Measurements from ENCODE around the gene FGF9.

FGF9 gene

DNA sequence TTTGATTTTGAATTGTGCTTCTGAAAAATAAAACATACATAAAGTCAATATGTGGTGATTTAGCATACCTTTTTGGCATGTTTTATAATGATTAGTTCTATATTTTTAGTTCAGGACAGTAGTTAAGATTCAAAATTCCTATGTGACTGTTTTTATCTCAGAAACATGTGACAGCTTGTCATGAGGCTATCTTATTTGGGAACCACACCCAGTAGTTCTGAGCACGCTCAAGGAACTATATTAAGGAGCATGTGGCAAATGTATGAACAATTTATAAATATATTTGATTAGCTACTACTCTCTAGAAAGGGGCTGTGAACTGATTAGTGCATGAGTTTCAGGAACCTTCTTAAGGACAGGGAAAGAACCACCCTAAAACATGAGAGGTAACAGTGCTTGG is 38.8 kb downstream of the FGF9 start:
- no peak for DNase-seq (ENCODE audit: low read depth in 4 of 4, low spot score in 1 of 4)

DNA sequence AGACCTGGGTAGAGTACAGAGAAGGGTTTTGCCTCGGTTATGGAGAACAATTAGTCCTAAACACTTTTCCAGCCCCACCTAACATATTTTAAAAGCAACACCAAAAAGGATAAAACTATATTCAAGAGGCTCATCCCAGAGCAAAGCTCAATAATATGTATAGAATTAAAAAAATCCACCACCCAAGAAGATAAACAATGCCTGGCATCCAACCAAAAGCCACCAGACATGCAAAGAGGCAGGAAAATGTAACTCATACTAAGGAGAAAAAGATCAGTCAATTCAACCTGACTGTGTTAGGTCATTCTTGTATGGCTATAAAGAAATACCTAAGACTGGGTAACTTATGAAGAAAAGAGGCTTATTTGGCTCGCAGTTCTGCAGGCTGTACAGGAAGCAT is 39.3 kb downstream of the FGF9 start:
- DNase-seq (ENCODE audit: low read depth in 4 of 4, low spot score in 1 of 4), result no peak

DNA sequence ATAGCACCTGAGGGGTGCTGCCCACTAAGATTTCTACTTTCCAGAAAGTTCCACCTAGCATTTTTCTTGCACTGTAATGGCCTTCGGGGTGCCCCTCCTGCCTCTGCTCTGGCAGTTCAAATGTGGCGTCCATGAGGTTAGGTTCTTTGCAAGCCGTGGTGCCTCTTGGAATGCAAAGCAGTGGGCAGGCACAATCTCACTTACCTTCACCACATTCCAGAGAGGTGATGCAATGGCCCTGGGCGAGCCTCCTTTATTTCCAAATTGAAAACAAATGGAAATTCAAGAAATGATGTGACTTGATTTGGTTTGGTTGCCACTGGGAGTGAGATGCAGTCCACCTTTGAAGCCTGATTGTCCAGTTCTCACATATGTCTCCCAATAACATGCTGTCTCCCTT is 46.9 kb downstream of the FGF9 start:
- no peak for DNase-seq (ENCODE audit: low read depth in 4 of 4, low spot score in 1 of 4)

DNA sequence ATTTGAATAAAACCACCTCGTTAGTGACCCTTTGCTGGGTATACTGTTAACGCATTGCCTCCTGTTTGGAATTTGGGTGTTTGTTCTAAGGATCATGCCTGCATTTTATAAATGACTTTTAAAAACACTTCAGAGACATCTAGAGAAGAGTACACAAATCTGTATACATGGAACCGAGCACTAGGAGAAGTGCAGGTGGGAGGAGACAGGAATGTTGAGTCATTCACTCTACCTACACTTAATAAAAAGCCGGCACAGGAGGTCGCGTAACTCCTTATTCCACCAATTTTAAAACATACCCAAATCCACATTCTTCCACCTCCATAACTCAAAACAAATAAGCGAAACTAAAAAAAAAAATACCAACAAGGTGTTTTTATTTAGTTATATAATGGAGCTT is 48.6 kb downstream of the FGF9 start:
- no peak for DNase-seq (ENCODE audit: low read depth in 4 of 4, low spot score in 1 of 4)

DNA sequence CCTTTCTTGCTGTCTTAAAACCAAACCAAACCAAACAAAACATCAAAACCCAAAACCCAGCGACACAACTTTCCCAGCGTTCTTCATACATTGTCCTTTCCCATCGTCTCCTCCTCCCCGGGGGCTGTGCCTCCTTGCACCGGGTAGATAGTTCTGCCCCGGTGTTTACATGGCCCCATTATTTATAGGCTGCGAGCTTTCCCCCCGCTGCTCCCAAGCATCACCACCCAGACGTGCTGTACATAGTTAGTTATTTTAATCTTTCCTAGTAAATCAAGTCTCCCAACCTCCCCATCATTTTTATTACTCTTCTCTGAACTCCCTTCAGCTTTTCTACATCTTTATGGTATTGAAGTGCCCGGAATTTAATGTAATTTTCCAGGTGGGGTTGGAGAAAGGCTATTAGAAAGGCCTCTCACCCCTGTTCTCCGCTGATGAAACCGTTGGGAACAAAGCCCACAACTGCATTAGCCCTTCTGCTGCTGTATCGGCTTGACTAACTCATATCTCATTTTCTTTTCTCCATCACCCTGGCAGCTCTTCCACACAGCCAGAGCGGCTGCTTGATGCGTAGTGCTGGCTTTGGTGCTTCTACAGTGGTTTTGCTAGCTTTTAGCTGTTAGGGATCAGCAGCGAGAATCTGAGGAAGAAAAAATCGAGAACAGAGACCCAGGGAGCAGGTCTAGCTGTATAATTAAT is 53.1 kb downstream of the FGF9 start:
- no peak for DNase-seq (ENCODE audit: low read depth in 4 of 4, low spot score in 1 of 4)

DNA sequence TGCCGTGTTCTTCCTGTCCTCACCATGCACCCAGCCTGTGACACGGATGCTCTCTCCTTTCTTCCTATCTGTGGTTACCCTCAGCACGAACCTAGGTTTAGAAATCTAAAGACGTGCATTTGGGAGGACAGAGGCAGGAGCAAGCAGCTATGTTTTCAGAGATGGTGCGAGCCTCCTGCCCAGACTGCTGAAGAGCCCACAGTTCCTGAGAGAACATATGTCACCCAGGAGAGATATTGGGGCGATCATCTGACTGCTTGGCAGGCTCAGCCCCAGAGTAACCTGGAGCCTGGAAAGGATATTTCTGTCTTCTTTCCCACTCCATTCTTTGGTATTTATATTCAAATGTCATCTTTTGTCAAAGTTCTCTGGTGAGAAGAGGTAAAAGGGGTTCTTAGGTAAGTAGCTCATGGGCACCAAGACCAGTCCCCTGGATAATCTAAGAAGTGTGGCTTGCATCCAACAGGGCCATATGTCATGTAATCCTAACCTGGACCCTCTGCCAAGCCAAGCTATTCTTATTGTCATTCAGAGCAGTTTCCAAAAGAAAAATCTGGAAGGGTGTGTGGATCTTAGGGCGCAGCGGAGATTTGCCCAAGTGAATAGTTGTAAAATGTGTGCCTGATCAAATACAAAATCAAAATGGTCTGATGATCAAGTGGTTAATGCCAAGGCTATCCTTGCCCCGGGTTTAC is 59.5 kb downstream of the FGF9 start:
- no peak for DNase-seq (ENCODE audit: low read depth in 4 of 4, low spot score in 1 of 4)

DNA sequence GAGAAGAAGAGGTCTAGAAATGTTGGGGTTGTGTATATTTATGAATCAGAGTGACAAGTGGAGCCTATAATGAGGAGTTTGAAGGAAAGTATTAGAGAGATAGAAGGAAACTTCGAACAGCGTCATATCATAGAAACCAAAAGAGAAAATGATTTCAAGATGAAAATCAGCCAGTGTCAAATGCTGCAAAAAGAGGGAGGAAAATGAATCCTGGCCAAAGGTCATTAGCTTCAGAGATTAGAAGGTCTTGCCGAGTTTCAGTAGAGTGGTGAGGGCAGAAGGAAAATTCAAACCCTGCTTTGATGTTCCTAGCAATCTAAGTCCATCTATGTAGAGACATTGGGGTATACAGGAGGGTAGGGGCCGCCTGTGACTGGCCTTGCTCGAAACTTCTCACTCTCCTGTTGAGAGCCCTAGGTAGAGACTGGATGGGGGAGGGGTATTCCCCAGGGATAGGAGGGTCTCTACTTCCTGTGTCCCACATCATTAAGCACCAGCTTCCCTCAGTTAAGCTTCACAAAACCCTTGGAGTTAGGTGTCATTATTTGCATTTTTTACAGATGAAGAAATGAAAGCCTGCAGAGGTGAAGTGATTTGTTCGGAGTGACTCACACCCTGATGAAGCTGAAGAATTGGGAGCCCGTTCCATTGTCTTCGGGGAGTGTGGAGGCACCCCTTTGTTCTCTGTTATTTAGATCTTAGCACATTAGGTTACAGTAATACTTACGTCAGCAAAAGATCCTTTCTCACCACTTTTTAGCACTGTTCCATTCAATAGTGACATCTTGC is 62.8 kb downstream of the FGF9 start:
- no peak for DNase-seq (ENCODE audit: low read depth in 4 of 4, low spot score in 1 of 4)

DNA sequence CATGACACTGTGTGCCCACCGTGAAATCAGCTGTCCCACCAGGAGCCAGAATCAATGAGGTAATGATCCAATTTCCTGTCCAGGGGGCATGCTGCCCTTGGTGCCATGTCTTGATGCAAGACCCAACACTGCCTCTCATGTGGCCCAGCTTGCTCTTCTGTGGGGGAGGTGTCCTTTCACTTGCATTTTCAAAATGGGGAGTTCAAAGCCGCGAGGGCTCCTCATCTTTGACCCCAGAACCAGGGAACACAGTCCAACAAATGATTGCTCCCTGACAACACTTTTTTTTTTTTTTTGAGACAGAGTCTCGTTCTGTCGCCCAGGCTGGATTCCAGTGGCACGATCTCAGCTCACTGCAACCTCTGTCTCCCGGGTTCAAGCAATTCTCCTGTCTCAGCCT is 64.1 kb downstream of the FGF9 start:
- DNase-seq (ENCODE audit: low read depth in 4 of 4, low spot score in 1 of 4), result no peak

DNA sequence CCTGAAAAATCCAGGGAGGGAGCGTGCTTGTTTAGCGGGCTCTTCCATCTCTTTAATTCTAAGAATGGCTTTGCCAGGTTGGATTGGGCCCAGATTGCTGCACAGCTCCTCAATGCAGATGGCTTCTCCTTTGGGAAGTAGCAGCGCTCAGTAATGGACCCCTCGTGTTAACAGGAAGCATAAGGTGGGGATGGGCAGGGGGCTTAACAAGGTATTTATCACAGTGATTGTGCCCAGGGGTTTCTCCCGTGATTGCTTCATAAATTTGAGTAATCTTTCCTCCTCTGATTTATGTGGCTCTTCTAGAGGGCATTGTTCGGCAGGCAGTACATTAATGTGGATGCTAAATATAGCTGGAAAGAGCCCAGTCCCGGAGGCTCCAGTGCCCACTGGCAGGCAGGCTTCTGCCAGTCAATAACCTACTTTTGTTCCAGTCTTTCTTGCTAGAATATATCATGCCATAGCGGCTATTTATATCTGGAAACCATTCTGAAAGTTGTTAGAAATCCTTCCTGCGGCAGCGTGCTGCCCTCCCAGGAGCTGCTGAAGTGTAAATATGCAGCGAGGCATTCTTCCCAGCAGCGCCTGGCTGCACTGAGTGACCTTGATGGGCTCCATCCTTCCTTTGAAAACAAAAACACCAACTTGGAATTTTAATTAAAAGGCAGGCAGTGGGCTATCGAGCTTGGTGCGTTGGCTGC is 65.0 kb downstream of the FGF9 start:
- no peak for DNase-seq (ENCODE audit: low read depth in 4 of 4, low spot score in 1 of 4)

DNA sequence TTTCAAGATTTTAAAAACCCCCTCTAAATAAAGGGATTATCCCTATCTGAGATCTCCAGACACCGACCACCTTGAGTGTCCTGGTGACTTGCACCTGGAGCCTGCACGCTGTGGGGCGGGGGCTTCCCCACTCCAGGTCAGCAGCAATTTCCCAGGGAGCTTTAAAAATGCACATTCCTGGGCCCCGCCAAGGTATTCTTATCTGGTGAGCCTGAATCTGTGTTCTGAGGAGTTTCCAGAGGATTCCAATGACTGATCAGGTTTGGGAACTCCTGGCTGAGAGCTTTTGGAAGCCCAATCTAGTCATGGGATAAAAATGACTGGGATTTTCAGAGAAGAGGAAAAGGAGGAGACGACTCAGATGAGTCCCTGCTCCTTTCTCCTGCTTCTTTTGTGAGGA is 66.1 kb downstream of the FGF9 start:
- no peak for DNase-seq (ENCODE audit: low read depth in 4 of 4, low spot score in 1 of 4)

DNA sequence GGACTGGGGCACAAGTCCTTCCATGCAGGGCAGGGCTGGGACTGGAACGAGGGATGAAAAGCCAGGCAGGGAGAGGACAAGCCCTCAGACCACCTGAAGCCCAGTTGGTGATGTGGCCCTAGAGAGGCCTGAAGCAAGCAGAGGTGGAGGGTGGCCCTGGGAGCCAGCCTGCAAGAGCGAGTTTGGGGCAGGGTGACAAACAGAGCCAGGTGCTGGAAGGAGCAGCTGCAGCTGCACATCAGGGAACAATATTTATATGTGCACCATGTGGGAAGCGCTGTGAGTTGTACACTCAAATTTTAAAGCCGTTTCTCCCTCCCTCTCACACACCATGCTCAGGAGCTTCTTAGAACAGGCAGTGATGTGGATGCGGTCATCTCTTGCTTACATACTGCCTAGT is 67.8 kb downstream of the FGF9 start:
- DNase-seq (ENCODE audit: low read depth in 4 of 4, low spot score in 1 of 4), result no peak

DNA sequence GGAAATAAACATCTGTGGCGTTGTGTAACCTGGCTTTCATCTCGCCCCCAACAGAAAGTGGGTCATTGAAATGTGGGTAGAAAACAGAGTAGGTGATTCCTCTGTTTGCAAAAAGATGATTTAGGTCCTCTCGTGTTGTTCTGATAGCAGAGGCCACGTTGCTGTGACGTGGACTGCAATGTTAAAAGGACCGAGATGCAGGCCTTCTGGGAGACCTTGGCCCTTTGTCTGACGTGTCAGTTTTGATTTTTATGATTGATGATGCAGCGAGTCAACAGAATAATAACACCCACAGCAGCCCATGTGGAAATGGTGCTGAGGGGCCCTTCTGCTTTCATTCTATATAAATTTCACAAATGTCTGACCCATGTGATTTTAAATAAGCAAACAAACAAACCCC is 68.9 kb downstream of the FGF9 start:
- DNase-seq (ENCODE audit: low read depth in 4 of 4, low spot score in 1 of 4), result no peak

DNA sequence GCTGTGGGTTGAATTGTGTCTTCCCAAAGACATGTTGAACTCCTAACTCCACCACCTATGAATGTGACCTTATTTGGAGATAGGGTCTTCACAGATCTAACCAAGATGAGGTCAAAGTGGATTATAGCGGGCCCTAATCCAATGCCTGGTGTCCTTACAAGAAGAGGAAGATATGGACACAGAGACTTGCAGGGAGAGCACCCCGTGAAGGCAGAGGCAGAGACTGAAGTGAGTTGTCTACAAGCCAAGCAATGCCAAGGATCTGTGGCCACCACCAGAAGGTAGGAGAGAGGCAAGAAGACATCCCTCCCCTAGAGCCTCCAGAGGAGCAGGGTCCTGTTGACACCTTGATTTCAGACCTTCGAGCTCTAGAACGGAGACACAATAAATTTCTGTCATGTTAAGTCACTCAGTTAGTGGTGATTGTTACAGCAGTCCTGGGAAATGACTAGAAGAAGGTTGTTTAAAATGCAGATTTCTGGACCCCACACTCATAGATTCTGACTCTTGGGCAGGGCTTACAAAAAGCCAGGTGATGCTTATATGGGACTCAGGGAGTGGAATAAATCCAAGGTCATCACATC is 70.6 kb downstream of the FGF9 start:
- DNase-seq (ENCODE audit: low read depth in 4 of 4, low spot score in 1 of 4), result no peak

DNA sequence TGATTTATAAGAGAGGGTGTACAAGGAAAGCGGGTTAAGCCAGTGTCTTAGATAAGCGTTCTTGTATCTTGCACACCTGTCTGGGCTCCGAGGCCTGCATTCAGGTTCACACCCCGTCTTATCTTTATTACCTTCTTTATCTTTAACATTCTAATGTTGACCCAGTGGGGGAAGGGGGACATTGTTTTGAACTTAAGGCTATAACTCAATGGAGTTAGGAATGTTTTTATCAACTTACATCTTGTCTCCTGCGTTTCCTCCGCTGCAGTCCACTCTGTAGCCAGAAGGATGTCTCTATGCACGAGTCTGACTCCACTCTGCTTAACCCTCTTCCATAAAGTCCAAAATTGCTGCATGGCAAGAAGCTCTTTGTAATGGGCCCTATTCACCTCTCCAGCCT is 71.2 kb downstream of the FGF9 start:
- no peak for DNase-seq (ENCODE audit: low read depth in 4 of 4, low spot score in 1 of 4)

DNA sequence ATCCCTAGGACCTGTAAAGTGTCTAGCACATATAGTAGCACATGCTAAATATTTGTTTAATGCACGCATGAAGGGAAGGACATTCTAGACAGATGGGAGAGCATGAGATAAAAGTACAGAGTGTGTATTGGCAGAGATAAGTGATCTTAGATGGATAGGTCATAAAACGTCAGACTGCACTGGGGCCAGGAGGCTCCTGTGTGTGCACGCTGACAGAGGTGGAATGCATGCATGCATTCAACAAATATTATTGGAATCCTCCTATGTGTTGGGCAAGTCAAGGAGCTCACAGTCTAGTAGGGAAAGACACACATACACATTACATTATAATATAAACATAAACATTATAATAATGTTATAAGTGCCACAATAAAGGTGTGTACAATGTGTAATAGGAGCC is 73.3 kb downstream of the FGF9 start:
- no peak for DNase-seq (ENCODE audit: low read depth in 4 of 4, low spot score in 1 of 4)

DNA sequence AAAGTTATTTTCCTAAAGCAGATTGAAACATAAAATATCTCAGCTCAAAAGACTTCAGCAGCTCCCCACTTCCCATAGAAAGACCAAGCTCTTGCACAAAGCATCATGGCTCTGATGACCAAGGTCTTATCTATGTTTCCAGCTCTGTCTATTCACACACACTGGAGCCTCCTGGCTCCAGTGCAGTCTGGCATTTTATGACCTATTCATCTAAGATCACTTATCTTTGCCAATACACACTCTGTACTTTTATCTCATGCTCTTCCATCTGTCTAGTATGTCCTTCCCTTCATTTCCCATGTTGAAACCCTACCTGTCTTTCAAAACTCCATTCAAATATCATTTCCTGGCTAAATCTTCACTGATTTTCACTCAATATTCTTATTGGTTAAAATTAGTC is 74.4 kb downstream of the FGF9 start:
- no peak for DNase-seq (ENCODE audit: low read depth in 4 of 4, low spot score in 1 of 4)

DNA sequence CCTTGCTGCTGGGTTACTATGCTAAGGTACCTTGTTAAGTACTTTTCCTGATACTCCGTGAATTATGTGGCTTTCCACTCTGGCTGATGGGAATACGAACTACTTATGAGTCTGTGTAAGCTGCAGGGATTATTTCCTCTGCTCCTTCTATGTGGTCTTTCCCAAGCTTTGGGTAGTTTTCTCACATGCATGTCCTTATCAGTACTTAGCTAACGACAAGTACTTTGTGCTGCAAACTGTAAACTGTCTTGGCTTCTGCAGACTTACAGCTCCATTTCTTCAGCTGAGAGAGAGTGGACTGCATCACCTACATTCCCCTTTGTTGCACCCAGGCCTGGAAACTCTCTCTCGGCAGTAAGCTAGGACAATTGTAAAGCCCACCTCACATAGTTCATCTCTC is 76.6 kb downstream of the FGF9 start:
- DNase-seq (ENCODE audit: low read depth in 4 of 4, low spot score in 1 of 4), result no peak

DNA sequence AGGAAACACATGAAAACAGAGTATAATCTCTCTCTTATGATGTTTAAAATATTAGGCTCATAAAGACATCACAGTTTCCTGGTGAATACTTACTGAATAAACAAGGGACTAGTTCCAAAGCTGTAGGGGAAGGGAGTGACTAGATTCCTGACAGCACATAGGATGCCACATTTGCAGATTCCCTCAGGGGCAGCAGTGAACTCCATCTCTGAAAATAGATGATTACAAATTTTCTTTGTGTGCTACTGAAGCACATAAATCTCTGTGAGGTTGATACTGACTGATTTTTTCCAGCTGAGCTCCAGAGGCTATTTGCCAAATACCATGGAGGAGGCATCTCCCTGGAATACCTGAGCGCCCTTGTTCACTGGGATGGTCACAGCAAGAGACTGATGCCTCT is 77.3 kb downstream of the FGF9 start:
- DNase-seq (ENCODE audit: low read depth in 4 of 4, low spot score in 1 of 4), result no peak

DNA sequence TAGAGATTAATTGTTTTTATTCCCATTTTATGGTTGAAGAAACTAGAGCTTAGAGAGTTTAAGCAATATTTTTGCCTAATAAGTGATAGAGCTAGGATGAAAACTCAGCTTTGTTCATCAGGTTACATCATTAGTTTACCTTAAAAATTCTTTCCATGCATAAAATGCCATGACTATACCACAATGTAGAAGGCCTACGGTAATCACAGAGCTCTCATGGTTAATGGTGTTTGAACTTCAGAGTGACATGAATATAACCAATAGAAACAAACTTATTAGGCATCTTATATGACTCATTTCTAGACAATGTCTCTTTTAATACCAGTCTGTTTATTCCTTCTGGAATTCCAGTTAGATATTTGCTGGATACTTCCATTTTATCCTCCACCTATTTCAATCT is 78.5 kb downstream of the FGF9 start:
- DNase-seq (ENCODE audit: low read depth in 4 of 4, low spot score in 1 of 4), result no peak

DNA sequence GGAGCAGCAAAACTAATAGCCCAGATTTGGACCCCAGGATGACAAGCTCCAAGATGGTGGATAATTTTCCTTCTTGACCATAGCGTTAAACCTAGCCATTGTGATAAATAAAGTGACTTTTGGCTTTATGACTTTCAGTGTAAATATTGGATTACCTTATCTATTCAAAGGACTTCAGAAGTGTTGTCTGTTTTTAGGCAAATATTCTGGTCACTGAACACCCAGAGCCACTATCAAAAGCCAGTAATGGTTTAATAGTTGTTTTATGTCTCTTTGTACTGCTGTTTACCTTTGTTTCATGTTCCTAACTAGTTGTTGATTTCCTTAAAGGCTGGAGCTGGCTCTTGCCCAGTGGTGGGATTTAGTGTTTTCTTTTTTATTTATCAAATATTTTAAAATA is 81.6 kb downstream of the FGF9 start:
- DNase-seq (ENCODE audit: low read depth in 4 of 4, low spot score in 1 of 4), result no peak

DNA sequence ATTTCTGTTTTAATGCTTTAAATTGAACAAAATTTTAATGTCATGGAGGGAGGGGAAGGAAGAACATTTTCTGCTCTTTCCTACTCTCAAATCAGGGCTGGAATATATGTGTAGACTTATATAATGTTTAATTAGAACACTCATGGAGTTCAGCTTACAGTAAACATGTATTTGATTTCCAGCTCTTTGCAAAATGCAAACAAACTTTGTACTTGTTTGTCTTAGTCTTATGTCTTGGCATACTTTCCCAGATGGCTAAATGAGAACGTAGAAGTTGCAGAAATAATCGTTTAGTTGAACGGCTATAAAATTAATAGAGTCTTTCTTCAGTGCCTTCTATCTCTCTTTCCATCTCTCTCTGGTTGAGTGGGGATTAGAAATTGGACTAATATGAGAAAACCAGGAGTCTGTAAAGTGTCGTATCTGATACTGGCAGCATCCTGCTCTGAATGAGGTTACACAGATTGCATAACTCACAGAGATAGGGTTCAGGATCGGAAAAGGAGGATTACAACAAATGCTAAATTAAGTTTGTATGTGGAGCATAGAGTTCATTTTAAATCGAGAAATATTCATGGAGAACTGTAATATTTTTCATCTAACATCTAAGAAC is 82.3 kb downstream of the FGF9 start:
- DNase-seq (ENCODE audit: low read depth in 4 of 4, low spot score in 1 of 4), result no peak
